ENCODE data around the gene SCLT1. TPM values are rescaled to one million over a fixed set of nuclear protein-coding genes. Genes with fewer than 3 reads are reported as not detected.

The SCLT1 gene
- total RNA-seq, 1 experiment from 2014 or later: 14.3 TPM

DNA sequence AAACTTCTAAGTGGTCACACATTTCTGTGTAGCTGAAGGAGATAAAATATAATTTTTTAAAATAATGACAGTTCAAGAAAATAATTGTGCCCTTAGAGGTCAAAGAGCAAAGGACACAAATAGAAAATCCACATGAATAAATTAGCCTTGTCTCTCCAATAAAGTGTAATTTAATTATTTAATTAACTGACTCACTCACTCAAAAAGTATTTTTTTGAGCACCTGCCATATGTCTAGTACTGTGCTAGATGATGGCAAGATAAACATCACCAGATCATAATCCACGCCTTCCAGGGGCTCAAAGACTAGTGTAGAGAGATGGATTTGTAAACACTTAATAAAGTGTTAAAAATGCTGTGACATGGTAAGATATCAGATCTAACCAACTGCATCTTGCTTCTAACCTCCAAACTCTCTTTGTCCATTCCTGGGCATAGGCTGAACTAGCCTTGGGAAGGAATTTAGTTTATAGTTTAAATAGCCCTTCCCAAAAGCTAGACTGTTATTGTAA is 112.5 kb downstream of the SCLT1 start (continued):
- TF ChIP-seq GTF2I (CRISPR knock-in tag; conservative IDR thresholded peaks at IDR 0.05) (no peak), ATF3 (CRISPR knock-in tag; conservative IDR thresholded peaks at IDR 0.05) (no peak)

GRCh38 chr4:128979934-128980333 is 113.4 kb downstream of the SCLT1 start:
- Mint-ChIP-seq H3K9me3 (no peaks in the 10 kb centered on the region), H3K4me1 (no peaks in the 10 kb centered on the region), H3K36me3 (no peaks in the 10 kb centered on the region), H3K27me3 (ENCODE audit: low read depth) (no peaks in the 10 kb centered on the region), H3K27ac (no peak overlapping the region), H3K4me3 (no peak overlapping the region)
- ATAC-seq (no peak), DNase-seq (ENCODE audit: low spot score) (no peak)
- POLR2A ChIA-PET: no interaction called here
- TF ChIP-seq NFYB (CRISPR knock-in tag; conservative IDR thresholded peaks at IDR 0.05; ENCODE audit: low read depth): no peak
- TF ChIP-seq JUN (CRISPR knock-in tag; IDR thresholded peaks at IDR 0.05): no peak
- TF ChIP-seq, protein P1, sequence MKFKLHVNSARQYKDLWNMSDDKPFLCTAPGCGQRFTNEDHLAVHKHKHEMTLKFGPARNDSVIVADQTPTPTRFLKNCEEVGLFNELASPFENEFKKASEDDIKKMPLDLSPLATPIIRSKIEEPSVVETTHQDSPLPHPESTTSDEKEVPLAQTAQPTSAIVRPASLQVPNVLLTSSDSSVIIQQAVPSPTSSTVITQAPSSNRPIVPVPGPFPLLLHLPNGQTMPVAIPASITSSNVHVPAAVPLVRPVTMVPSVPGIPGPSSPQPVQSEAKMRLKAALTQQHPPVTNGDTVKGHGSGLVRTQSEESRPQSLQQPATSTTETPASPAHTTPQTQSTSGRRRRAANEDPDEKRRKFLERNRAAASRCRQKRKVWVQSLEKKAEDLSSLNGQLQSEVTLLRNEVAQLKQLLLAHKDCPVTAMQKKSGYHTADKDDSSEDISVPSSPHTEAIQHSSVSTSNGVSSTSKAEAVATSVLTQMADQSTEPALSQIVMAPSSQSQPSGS (CRISPR knock-in tag; IDR thresholded peaks at IDR 0.05; ENCODE audit: borderline replicate concordance, low read depth): no peak
- TF ChIP-seq, protein P2, sequence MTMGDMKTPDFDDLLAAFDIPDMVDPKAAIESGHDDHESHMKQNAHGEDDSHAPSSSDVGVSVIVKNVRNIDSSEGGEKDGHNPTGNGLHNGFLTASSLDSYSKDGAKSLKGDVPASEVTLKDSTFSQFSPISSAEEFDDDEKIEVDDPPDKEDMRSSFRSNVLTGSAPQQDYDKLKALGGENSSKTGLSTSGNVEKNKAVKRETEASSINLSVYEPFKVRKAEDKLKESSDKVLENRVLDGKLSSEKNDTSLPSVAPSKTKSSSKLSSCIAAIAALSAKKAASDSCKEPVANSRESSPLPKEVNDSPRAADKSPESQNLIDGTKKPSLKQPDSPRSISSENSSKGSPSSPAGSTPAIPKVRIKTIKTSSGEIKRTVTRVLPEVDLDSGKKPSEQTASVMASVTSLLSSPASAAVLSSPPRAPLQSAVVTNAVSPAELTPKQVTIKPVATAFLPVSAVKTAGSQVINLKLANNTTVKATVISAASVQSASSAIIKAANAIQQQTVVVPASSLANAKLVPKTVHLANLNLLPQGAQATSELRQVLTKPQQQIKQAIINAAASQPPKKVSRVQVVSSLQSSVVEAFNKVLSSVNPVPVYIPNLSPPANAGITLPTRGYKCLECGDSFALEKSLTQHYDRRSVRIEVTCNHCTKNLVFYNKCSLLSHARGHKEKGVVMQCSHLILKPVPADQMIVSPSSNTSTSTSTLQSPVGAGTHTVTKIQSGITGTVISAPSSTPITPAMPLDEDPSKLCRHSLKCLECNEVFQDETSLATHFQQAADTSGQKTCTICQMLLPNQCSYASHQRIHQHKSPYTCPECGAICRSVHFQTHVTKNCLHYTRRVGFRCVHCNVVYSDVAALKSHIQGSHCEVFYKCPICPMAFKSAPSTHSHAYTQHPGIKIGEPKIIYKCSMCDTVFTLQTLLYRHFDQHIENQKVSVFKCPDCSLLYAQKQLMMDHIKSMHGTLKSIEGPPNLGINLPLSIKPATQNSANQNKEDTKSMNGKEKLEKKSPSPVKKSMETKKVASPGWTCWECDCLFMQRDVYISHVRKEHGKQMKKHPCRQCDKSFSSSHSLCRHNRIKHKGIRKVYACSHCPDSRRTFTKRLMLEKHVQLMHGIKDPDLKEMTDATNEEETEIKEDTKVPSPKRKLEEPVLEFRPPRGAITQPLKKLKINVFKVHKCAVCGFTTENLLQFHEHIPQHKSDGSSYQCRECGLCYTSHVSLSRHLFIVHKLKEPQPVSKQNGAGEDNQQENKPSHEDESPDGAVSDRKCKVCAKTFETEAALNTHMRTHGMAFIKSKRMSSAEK (CRISPR knock-in tag; IDR thresholded peaks at IDR 0.05; ENCODE audit: borderline replicate concordance): no peak
- TF ChIP-seq TEAD4 (CRISPR knock-in tag; IDR thresholded peaks at IDR 0.05): no peak
- no peak for TF ChIP-seq ZBTB21 (CRISPR knock-in tag; IDR thresholded peaks at IDR 0.05; ENCODE audit: borderline replicate concordance)
- no peak for TF ChIP-seq ZNF512 (CRISPR knock-in tag; IDR thresholded peaks at IDR 0.05; ENCODE audit: borderline replicate concordance)
- TF ChIP-seq TP53 (CRISPR knock-in tag; IDR thresholded peaks at IDR 0.05): no peak
- TF ChIP-seq SOX15 (CRISPR knock-in tag; IDR thresholded peaks at IDR 0.05): no peak
- TF ChIP-seq GRHL2 (CRISPR knock-in tag; IDR thresholded peaks at IDR 0.05; ENCODE audit: insufficient replicate concordance, severe bottlenecking): no peak
- TF ChIP-seq, protein P3, sequence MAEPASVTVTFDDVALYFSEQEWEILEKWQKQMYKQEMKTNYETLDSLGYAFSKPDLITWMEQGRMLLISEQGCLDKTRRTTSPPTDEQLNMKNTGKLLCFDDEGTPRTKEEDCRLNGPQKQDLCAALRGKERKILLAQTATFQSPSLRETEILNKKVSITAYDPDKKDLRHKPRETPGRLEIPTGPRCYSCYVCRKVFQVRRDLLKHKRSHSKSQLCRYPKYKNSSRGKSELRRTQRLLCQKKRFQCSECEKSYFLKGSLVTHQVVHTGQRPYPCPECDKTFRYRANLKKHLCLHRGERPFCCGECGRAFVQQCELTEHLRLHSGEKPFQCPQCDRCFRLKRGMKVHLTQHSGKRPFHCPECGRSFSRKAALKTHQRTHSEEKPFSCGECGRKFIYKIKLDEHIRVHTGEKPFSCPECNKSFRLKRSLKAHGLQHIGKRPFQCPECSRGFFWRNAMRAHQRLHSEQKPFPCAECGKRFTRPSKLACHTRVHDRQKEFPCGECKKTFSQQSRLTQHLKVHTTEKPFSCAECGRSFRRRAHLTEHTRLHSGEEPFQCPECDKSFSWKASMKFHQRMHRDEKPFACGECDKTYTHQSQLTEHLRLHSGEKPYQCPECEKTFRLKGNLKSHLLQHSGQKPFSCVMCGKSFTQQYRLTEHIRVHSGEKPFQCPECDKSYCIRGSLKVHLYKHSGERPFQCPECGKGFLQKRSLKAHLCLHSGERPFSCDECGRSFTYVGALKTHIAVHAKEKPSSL (CRISPR knock-in tag; conservative IDR thresholded peaks at IDR 0.05): no peak
- no peak for TF ChIP-seq SMAD4 (CRISPR knock-in tag; IDR thresholded peaks at IDR 0.05)
- TF ChIP-seq, protein P4, sequence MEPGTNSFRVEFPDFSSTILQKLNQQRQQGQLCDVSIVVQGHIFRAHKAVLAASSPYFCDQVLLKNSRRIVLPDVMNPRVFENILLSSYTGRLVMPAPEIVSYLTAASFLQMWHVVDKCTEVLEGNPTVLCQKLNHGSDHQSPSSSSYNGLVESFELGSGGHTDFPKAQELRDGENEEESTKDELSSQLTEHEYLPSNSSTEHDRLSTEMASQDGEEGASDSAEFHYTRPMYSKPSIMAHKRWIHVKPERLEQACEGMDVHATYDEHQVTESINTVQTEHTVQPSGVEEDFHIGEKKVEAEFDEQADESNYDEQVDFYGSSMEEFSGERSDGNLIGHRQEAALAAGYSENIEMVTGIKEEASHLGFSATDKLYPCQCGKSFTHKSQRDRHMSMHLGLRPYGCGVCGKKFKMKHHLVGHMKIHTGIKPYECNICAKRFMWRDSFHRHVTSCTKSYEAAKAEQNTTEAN (CRISPR knock-in tag; IDR thresholded peaks at IDR 0.05): no peak
- TF ChIP-seq GABPB1 (CRISPR knock-in tag; IDR thresholded peaks at IDR 0.05): no peak
- no peak for TF ChIP-seq ZNF416 (CRISPR knock-in tag; IDR thresholded peaks at IDR 0.05)
- no peak for TF ChIP-seq RELA (CRISPR knock-in tag; IDR thresholded peaks at IDR 0.05; ENCODE audit: borderline replicate concordance)
- TF ChIP-seq SMAD3 (CRISPR knock-in tag; IDR thresholded peaks at IDR 0.05; ENCODE audit: borderline replicate concordance): no peak
- TF ChIP-seq ZNF138 (CRISPR knock-in tag; conservative IDR thresholded peaks at IDR 0.05): no peak
- no peak for TF ChIP-seq ZNF263 (CRISPR knock-in tag; IDR thresholded peaks at IDR 0.05; ENCODE audit: low read depth)
- CTCF ChIA-PET: no interaction called here

Measured in WTC11 (cell line).